A673 (cell line): ENCODE measurements around the gene ITPR2. TPM values are rescaled to one million over a fixed set of nuclear protein-coding genes. Genes with fewer than 3 reads are reported as not detected.
"Not testable (repeated sequence)": the region's sequence is repeated elsewhere in the genome, so short reads cannot be mapped to it uniquely, and the experiment has no call there.

Experiments
- BruUV-seq: library from RNA; stranded (reverse); fragments of 400-500 nt; replicated peaks from 2 replicates; lab custom pipeline; 2021; lab: Mats Ljungman, UMichigan
- CTCF ChIA-PET: fragments of 300-600 bp; sonication (Branson Sonifier 250); formaldehyde crosslinking; loops from one replicate; lab custom pipeline; 2022; ENCODE audit warnings: antibody characterized with exemption; lab: Charles Lee
- POLR2A ChIA-PET: fragments of 300-600 bp; sonication (Branson Sonifier 250); formaldehyde crosslinking; loops from one replicate; lab custom pipeline; 2022; ENCODE audit warnings: antibody characterized with exemption; ENCODE audit not compliant: low non-redundant PET; lab: Charles Lee
- DNase-seq: peaks from one replicate; pipeline ENCODE4 v3.0.0-alpha.2; 2015; ENCODE audit warnings: low spot score
- H3K27ac ChIP-seq: fragments of 200-600 bp; sonication (generic); 2 replicates; pipeline ENCODE4 v1.5.1; 2016; ENCODE audit warnings: mixed run types, low read depth, mild to moderate bottlenecking, mixed read lengths, antibody characterized with exemption, low read length; ENCODE audit not compliant: poor library complexity, severe bottlenecking
- H3K27me3 ChIP-seq: fragments of 200-600 bp; sonication (generic); replicated peaks from 2 replicates; pipeline ENCODE4 v1.6.1; 2017; ENCODE audit warnings: mixed run types, low read depth, mild to moderate bottlenecking, mixed read lengths, antibody characterized with exemption, low read length; ENCODE audit not compliant: insufficient read depth, poor library complexity
- H3K36me3 ChIP-seq: fragments of 200-600 bp; sonication (generic); 2 replicates; pipeline ENCODE4 v1.6.1; 2016; ENCODE audit warnings: mixed run types, mild to moderate bottlenecking, mixed read lengths, antibody characterized with exemption, low read length; ENCODE audit not compliant: insufficient read depth, poor library complexity, severe bottlenecking
- H3K4me1 ChIP-seq: fragments of 200-600 bp; sonication (generic); 2 replicates; pipeline ENCODE4 v1.6.1; 2017; ENCODE audit warnings: mixed run types, mild to moderate bottlenecking, mixed read lengths, antibody characterized with exemption, low read length; ENCODE audit not compliant: insufficient read depth, poor library complexity, severe bottlenecking
- H3K4me3 ChIP-seq: fragments of 200-600 bp; sonication (generic); 2 replicates; pipeline ENCODE4 v1.5.1; 2016; ENCODE audit warnings: low read depth, mixed run types, mild to moderate bottlenecking, mixed read lengths, low read length; ENCODE audit not compliant: poor library complexity, severe bottlenecking
- H3K9me3 ChIP-seq: fragments of 200-600 bp; sonication (generic); 2 replicates; pipeline ENCODE4 v1.6.1; 2016; ENCODE audit warnings: mixed run types, low read depth, mild to moderate bottlenecking, mixed read lengths, antibody characterized with exemption, low read length; ENCODE audit not compliant: poor library complexity, severe bottlenecking
- EZH2 ChIP-seq: fragments of 200-600 bp; sonication (generic); IDR thresholded peaks from 2 replicates; pipeline ENCODE4 v1.6.1; 2017; ENCODE audit warnings: borderline replicate concordance, low read depth, mild to moderate bottlenecking, mixed read lengths, antibody characterized with exemption, low read length; ENCODE audit not compliant: poor library complexity, severe bottlenecking
- intact Hi-C: fragments of 100-400 bp; cut with micrococcal nuclease; formaldehyde crosslinking; loops from one replicate; pipeline ENCODE4 v1.10.0; 2022; ENCODE audit not compliant: unreplicated experiment
- total RNA-seq: library from RNA; stranded (reverse); gene quantifications from 2 replicates; pipeline ENCODE4 v1.2.3, GENCODE V29; 2021
- TF ChIP-seq, protein P1 (sequence below): fragments of 300-800, 200-600 bp; sonication (generic); conservative IDR thresholded peaks from 2 replicates; pipeline ENCODE4 v1.5.1; 2017; ENCODE audit warnings: low read depth, mild to moderate bottlenecking, antibody characterized with exemption, low read length, moderate library complexity, mixed read lengths

Gene ITPR2
- total RNA-seq, 1 experiment from 2014 or later, result 22.6 TPM

DNA sequence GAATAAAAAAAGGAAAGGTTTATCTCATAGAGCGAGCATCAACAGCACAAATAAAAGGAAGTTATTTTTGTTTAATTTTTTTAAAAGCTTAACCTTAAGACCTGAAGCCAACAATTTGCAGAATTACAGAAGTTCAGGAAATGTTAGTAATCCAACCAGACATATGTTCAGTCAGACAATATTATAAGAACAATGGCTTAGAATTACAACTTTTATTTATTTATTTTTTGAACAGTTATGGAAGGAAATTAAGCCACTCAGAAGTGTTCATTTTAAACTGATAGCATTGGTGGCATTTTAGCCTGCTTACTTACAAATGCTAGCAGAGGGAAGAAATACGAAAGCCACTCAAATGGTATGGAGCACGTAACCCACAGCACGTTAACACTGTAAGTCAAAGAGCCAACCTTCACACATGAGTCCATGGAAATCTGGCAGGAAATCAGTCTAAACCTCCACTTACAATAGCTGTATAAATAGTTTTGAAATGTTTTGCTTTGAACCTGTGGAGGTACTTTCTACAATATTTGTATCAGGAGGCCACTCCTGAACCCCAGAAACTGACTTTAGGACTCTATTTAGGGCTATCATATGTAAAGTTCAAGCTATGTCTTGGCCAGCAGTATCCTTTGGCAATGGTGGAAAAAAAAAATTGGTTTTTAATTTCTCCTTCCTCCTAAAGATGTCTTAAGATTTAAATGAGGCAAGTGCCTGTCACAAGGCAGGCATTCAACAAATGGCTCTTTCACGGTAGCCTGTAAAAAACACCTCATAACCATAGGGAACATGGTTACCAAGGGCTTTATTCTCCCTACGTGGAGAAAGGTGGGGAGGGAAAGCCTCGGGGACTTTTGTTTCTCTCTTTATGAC is 102.3 kb downstream of the ITPR2 start:
- H3K4me1 ChIP-seq, result peaks cover 6% of the 10 kb centered on the region
- ChIA-PET POLR2A (no interaction called here), CTCF (no interaction called here)
- TF ChIP-seq, protein P1, sequence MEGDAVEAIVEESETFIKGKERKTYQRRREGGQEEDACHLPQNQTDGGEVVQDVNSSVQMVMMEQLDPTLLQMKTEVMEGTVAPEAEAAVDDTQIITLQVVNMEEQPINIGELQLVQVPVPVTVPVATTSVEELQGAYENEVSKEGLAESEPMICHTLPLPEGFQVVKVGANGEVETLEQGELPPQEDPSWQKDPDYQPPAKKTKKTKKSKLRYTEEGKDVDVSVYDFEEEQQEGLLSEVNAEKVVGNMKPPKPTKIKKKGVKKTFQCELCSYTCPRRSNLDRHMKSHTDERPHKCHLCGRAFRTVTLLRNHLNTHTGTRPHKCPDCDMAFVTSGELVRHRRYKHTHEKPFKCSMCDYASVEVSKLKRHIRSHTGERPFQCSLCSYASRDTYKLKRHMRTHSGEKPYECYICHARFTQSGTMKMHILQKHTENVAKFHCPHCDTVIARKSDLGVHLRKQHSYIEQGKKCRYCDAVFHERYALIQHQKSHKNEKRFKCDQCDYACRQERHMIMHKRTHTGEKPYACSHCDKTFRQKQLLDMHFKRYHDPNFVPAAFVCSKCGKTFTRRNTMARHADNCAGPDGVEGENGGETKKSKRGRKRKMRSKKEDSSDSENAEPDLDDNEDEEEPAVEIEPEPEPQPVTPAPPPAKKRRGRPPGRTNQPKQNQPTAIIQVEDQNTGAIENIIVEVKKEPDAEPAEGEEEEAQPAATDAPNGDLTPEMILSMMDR, result no peak
- no peak for TF ChIP-seq EZH2
- H3K9me3 ChIP-seq, result no peaks in the 10 kb centered on the region
- no peak overlapping the region for H3K27ac ChIP-seq
- intact Hi-C loops, result no loop called here
- no peaks in the 10 kb centered on the region for H3K27me3 ChIP-seq
- H3K36me3 ChIP-seq, result no peaks in the 10 kb centered on the region
- no peak for DNase-seq
- BruUV-seq, result no TSS peak
- H3K4me3 ChIP-seq, result no peak overlapping the region

DNA sequence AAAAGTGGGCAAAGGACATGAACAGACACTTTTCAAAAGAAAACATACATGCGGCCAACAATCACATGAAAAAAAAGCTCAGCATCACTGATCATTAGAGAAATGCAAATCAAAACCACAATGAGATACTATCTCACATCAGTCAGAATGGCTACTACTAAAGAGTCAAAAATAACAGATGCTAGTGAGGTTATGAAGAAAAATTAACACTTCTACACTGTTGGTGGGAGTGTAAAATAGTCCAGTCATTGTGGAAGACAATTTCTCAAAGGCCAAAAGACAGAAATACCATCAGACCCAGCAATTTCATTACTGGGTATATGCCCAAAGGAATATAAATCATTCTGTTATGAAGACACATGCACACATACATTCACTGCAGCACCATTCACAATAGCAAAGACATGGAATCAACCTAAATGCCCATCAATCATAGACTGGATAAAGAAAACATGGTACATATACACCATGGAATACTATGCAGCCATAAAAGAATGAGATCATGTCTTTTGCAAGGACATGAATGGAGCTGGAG is 103.8 kb downstream of the ITPR2 start:
- H3K4me3 ChIP-seq, H3K36me3 ChIP-seq, H3K9me3 ChIP-seq, CTCF ChIA-PET, POLR2A ChIA-PET, DNase-seq, H3K27ac ChIP-seq, BruUV-seq, H3K27me3 ChIP-seq, intact Hi-C loops: not testable (repeated sequence)
- peaks cover 14% of the 10 kb centered on the region for H3K4me1 ChIP-seq

DNA sequence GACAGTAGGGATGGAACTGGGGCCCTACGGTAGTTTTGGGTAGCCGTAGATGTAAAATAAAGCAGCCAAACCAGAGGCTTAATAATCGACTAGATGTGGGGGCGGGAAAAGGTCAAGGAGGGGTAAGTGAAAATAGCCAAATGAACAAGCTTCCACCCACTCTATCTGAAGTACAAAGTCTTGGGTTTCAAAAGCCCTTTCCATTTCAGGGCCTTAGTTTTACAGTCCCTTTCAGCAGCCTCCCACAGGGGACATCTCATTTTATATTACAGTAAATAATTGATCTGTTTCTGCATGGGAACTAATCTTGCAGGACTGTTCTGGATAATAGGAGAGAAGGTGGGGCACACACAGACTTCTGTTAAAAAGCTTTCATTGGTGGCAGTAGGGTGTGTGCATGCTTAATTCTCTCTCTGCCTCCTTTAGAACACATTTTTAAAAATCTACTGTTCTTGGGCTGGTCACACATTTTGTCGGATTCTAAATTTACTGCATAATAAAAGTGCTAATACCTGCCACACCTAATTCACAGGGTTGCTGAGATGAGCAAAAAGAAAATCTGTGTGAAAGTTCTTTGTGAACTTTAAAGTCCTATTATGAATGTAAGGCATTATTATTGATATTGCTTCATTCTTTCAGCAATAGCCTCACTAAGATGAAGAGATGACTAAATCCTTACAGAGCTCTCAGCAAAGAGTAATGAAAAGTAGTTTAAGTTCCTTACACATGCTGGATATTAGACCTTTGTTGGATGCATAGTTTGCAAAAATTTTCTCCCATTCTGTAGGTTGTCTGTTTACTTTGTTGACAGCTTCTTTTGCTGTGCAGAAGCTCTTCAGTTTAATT is 104.6 kb downstream of the ITPR2 start:
- H3K27me3 ChIP-seq, result no peaks in the 10 kb centered on the region
- H3K27ac ChIP-seq, result no peak overlapping the region
- H3K9me3 ChIP-seq, result no peaks in the 10 kb centered on the region
- TF ChIP-seq, protein P1, result no peak
- TF ChIP-seq EZH2, result no peak
- intact Hi-C loops, result no loop called here
- peaks cover 22% of the 10 kb centered on the region for H3K4me1 ChIP-seq
- no peak for DNase-seq
- POLR2A ChIA-PET, result no interaction called here
- no peaks in the 10 kb centered on the region for H3K36me3 ChIP-seq
- no TSS peak for BruUV-seq
- CTCF ChIA-PET, result no interaction called here
- no peak overlapping the region for H3K4me3 ChIP-seq
